ENCODE data around the gene ZNF844.

DNA sequence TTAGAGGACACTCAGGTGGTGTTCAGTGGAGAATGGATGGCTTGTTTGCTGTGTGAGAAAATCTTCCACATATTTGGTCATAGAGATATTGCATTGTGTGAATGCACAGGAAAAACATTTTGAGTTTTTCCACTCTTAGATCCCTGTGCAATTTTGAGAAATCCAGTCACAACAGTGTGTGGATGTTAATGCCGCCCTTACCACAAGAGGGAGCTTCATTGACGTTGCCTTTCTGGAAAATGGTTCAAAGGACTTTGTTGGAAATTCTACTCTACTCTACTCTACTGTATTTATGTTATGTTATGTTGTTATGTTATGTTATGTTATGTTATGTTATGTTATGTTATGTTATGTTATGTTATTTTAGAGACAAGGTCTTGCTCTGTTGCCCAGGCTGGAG lies 62.2 kb downstream of the ZNF844 start:
- TF ChIP-seq, protein P1, sequence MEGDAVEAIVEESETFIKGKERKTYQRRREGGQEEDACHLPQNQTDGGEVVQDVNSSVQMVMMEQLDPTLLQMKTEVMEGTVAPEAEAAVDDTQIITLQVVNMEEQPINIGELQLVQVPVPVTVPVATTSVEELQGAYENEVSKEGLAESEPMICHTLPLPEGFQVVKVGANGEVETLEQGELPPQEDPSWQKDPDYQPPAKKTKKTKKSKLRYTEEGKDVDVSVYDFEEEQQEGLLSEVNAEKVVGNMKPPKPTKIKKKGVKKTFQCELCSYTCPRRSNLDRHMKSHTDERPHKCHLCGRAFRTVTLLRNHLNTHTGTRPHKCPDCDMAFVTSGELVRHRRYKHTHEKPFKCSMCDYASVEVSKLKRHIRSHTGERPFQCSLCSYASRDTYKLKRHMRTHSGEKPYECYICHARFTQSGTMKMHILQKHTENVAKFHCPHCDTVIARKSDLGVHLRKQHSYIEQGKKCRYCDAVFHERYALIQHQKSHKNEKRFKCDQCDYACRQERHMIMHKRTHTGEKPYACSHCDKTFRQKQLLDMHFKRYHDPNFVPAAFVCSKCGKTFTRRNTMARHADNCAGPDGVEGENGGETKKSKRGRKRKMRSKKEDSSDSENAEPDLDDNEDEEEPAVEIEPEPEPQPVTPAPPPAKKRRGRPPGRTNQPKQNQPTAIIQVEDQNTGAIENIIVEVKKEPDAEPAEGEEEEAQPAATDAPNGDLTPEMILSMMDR (IDR thresholded peaks at IDR 0.05), result peak in 1 of 2 donors; percentile 25
- TF ChIP-seq EP300 (IDR thresholded peaks at IDR 0.05), result no peak
